Measurements from ENCODE around the gene GIMAP8.
"Not testable (repeated sequence)": the region's sequence is repeated elsewhere in the genome, so short reads cannot be mapped to it uniquely, and the experiment has no call there.

GIMAP8 gene

GRCh38 chr7:150464962-150465361, 14.5 kb downstream of the GIMAP8 start:
- DNase-seq (ENCODE audit: low spot score), result no peak

- DNase-seq (ENCODE audit: low spot score), result no peak
Measured at GRCh38 chr7:150465414-150465813, 15.0 kb downstream of the GIMAP8 start.

GRCh38 chr7:150466477-150466876, 16.0 kb downstream of the GIMAP8 start:
- no peak for DNase-seq (ENCODE audit: low spot score)

GRCh38 chr7:150468241-150468640, 17.8 kb downstream of the GIMAP8 start:
- no peak for DNase-seq (ENCODE audit: low spot score)

GRCh38 chr7:150471886-150472285, 21.5 kb downstream of the GIMAP8 start:
- DNase-seq (ENCODE audit: low spot score), result no peak

- DNase-seq (ENCODE audit: low spot score), result no peak
Measured at GRCh38 chr7:150473902-150474301, 23.5 kb downstream of the GIMAP8 start.

- DNase-seq (ENCODE audit: low spot score), result no peak
Measured at GRCh38 chr7:150476285-150476684, 25.9 kb downstream of the GIMAP8 start.

GRCh38 chr7:150476819-150477631, 26.6 kb downstream of the GIMAP8 start:
- no peak for DNase-seq (ENCODE audit: low spot score)

GRCh38 chr7:150479023-150479716, 28.7 kb downstream of the GIMAP8 start:
- no peak for DNase-seq (ENCODE audit: low spot score)

GRCh38 chr7:150481186-150481920, 30.9 kb downstream of the GIMAP8 start:
- no peak for DNase-seq (ENCODE audit: low spot score)

- DNase-seq (ENCODE audit: low spot score), result no peak
Measured at GRCh38 chr7:150481922-150482321, 31.5 kb downstream of the GIMAP8 start.

- not testable (repeated sequence) for DNase-seq (ENCODE audit: low spot score)
Measured at GRCh38 chr7:150483514-150483913, 33.1 kb downstream of the GIMAP8 start.

GRCh38 chr7:150484071-150484470, 33.6 kb downstream of the GIMAP8 start:
- DNase-seq (ENCODE audit: low spot score), result not testable (repeated sequence)

GRCh38 chr7:150487625-150488024, 37.2 kb downstream of the GIMAP8 start:
- no peak for DNase-seq (ENCODE audit: low spot score)

GRCh38 chr7:150489782-150490181, 39.4 kb downstream of the GIMAP8 start:
- no peak for DNase-seq (ENCODE audit: low spot score)

GRCh38 chr7:150493442-150493841, 43.0 kb downstream of the GIMAP8 start:
- not testable (repeated sequence) for DNase-seq (ENCODE audit: low spot score)

- no peak for DNase-seq (ENCODE audit: low spot score)
Measured at GRCh38 chr7:150502519-150502918, 52.1 kb downstream of the GIMAP8 start.

GRCh38 chr7:150503155-150503554, 52.7 kb downstream of the GIMAP8 start:
- DNase-seq (ENCODE audit: low spot score), result no peak

GRCh38 chr7:150503581-150503980, 53.2 kb downstream of the GIMAP8 start:
- DNase-seq (ENCODE audit: low spot score), result no peak

GRCh38 chr7:150507947-150508602, 57.6 kb downstream of the GIMAP8 start:
- DNase-seq (ENCODE audit: low spot score), result no peak

- DNase-seq (ENCODE audit: low spot score), result no peak
Measured at GRCh38 chr7:150511048-150511447, 60.6 kb downstream of the GIMAP8 start.

GRCh38 chr7:150513758-150514157, 63.3 kb downstream of the GIMAP8 start:
- DNase-seq (ENCODE audit: low spot score), result no peak
